Activated CD4-positive, alpha-beta T cell treated with anti-CD3 and anti-CD28 coated beads for 1 hour (primary cell): ENCODE results near the gene FGF14.

ENCODE experiments used
- DNase-seq: peaks from one replicate; pipeline ENCODE4 v3.0.0-alpha.2; 2020

FGF14 gene

DNA sequence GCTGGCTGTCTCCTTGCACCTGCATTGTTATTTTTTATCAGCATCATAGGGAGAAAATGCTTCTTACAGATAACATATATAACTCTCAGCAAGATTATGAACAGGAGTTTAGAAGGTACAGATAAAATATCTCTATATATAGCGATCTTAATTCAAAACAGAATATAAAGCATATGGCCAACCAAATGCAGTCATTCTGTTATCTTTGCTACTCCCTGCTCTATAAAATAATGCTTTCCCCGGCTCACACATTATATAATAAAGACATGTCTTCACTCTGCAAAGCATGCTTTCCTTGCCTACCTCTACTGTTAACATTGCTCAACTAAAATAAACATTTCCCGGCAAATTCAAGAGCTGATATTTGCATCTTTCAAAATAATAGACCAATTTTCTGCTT is 161.7 kb downstream of the FGF14 start:
- no peak for DNase-seq

DNA sequence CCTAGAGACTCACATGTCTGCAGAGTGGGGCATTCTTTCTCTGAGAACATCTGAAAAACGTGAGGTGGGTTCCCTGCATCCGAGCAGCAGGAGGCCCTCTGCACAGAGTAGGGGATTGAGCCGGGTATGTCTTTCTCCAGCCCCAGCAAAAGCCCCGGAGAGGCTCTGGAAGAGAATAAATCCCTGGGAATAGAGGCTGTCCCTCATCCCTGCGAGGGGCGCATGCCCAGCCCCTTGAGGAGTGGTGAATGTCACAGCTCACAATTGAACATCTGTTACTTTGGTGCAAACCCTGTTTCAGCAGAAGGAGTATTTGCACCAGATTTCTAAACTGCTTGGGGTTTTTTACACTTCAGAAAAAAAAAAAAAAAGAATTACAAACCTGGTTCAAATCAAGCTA is 164.6 kb downstream of the FGF14 start:
- DNase-seq, result no peak

DNA sequence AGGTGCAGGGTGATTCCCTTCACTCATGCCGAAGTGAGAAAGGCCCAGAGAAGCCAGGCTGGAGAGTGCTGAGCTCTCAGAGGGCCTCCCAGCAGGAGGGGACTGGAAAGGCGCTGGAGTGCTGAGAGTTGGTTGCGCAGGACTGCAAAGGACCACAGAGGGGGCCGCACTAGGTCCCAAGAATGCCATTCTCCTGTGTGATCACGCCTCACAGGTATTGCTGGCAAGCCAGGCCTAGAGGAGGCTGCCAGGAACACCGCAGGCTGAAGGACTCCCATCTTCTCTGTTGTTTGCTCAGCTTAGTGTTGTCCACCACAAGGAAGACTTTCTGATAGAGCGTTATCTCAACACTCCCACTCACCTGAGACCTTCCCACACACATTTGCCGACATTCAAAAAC is 165.0 kb downstream of the FGF14 start:
- no peak for DNase-seq

DNA sequence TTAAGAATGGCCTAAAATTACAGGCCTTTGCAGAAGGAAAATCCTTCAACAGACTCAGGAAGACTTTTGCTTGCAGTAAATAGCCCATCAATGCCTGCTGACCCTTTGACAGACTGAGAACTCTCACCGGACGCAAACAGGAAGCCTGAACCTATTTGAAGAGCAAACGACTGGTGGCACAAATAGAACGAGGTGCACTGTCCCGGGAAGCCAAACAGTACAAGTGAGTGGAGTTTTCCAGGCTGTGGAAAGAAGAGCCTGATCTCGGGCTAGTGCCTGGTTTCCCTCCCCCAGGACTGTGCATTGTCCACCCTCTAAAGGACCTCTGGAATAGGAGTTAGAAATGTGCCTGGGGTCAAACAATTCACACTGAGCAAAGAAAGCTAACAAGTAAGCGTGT is 165.5 kb downstream of the FGF14 start:
- no peak for DNase-seq

DNA sequence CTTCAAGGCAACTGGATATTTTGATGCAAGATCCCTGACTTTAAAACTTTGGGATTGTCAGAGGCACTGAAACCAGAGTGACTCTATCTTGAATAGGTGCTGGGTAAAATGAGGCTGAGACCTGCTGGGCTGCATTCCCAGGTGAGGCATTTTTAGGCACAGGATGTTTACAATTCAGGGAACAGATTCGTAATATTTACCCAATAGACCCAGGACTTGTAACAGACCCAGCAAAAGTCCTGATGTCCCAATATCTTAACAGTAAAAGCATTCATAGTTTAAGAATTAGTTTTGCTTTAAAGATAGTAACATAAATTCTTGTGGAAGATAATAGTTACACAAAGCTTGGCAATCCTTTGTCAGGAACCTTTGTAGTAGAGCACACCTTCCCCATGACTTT is 166.2 kb downstream of the FGF14 start:
- DNase-seq, result no peak

DNA sequence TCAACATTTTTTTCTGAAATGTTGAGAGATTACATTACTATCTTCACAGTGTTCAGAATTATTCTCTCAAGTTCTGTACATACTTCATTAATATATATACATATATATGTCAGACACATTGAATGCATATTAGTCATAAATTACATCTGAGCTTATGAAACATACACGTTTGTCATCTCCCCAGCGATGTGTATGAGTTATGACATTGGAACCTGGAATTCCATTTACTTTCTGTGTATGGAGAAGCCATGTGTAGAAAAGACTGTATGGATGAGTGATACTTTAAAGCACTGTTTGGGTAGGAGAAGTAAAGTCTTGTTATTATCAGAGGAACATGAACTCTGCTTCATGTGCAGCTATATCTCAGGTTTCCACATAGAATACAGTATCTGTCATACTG is 167.2 kb downstream of the FGF14 start:
- DNase-seq, result no peak

DNA sequence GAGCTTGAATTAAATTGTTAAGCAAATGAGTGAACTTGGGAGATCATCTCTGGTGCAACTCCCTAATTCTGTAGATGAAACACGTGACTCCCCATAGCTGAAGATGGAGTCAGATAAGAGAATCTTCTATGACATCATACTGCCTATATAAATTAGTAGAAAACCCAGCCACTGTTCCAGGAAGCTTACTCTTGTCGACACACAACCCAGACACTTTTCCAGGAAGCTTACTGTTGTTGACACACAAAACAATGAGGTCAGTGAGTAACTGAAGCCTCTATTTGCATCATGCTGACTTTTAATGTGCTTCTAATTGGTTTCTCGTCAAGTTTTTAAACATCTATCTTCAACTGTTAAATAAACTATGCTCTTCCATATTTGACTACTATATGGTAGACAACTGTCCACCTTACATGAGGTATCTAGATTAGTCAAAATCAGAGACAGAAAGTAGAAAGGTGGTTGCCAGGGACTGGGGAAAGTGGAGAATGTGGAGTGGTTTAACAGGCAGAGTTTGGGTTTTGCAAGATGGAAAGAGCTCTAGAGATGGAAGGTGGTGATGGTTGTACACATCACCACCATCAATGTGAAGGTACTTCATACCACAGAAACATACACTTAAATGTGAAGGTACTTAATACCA is 168.2 kb downstream of the FGF14 start:
- no peak for DNase-seq

DNA sequence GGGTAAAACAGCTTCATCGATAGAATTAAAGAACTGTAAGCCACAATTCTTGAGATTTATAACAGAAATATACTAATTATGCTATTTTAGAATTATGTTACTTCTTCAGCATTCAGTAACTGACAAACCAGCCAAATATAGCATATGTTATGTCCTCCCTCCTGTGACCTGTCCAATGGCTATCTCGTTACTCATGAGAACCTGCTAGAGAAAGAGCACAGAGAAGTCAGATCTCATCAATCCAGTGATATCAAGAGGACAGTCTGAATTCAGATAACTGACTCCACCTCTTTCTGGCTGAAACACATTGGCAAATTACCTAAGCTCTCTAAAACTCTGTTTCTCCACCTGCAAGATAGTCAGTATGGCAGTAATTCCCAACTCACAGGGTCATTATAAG is 170.4 kb downstream of the FGF14 start:
- DNase-seq, result no peak

DNA sequence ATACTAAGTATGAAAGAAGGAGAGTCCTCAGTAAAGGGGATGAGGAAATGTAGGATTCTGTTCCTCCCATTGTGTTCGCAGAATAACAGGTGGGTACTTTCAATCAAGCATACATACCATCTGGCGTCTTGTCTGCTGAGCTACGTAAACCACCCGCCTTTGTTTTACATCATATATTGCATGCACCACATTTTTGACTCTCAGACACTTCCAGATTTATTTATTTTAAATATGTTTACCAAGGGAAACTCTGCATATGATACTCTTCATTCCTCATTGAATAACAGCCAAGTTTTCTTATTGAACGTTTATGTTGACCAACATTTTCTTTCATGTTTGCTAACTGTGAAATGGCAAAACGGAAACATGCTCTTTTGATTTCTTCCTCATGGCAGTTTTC is 174.1 kb downstream of the FGF14 start:
- no peak for DNase-seq

DNA sequence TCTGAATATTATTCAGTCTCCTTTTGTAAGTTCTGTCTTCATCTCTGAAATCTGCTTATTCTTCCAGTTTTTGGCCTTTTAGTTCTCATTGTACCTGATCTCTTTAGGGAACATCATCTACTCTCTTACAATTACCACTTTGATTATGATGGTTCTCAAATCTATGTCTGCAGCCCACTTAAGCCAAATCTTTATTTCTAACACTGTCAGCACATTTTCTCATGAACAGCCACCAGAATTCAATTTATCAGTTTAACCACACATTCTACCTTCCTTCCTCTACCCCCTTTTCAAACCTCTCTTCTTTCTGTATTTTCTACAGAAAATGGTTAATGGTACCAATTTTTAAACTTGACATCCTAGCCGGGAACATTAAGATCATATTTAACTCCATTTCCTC is 175.3 kb downstream of the FGF14 start:
- no peak for DNase-seq

DNA sequence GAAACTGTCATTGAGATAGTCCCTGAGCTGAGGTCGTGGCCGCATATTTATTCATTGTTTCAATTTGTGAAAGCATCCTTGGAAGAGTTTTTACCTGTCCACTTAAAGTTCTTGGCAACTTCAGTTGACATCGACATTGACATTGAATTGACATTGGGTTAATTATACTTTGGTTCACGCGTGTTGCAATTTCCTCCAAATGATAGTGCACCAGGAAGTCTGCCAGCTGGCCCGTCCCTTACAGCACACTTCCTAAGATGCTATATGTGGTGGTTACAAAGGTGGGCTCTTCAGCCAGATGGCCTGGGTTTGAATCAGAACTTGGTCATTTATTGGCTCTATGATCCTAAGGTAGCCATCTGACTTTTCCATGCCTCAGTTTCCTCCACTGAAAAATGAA is 176.0 kb downstream of the FGF14 start:
- DNase-seq, result no peak

DNA sequence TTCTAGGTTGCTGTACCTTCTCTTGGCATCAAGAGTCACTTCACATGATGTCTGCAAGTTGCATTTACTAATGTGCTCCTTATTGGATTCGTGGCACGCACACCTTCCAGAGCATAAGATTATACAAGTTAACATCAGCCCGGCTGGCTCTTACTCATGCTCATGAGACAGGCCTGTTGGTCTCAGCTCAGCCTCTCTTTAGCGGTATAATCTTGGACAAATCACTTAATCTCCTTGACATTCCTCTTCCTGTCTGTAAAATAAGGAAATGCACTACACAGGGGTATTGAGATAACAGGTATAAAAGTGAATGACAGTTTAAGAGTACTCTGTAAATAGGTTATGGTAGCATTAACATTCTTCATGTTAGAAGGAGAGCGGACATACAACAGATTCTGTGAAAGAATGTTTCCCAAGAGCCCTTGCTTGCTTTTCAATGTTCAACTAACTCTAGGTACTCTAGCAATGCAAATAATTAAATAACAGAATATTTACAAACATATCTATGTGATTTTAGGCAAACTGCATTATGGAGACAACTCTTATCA is 181.1 kb downstream of the FGF14 start:
- DNase-seq, result no peak

DNA sequence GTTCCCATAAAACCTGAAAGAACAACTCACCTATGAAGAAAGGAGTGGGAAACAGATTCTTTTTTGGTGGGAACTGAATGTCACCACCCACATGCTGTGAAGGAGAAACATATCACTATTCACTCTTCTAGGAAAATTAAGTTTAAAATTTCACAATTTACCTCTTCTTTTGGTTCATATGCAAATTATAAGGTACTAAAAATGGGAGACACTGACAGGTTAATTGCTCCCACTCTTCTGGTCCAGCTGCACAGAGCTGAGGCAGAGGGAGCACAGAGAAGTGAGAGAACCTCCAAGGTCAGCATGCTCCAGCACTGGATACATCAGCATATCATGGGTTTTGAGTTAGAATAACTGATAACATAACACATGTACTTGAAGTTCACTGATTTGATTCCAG is 186.9 kb downstream of the FGF14 start:
- DNase-seq, result no peak

DNA sequence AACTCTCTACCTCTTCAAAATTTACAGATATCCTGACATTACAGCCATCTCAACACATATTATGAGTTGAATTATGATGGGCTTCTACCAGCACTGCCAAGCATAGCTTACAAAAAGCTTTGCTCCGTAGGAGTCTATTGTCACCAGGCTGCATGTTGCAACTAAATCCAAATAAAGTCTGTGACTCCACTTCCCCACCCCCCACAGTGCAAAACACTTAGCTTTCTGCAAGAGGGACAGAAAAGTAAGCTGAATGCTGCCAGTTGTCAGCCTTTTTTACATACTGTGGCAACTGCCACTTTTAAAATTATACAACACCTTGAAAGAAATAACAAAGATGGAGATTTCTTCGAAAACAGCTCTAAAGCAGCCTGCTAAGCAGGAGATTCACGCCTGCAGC is 189.1 kb downstream of the FGF14 start:
- no peak for DNase-seq

DNA sequence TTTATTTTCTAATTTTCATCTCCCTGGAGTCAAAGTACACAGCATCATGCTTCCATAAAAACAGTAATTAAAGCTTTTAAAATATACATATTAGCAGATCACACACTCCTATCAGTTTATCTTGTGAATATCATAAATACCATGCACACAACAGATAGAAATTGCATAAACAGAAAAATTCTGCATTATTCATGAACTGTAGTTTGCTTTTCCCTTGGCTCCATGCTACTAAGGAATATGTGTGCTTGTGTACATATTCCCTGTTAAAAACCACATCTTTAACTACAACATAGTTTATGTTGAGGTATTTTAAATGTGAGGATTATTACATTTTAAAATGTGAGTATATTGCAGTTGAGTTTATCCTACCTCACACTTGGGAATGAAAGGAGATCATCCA is 193.5 kb downstream of the FGF14 start:
- DNase-seq, result no peak

DNA sequence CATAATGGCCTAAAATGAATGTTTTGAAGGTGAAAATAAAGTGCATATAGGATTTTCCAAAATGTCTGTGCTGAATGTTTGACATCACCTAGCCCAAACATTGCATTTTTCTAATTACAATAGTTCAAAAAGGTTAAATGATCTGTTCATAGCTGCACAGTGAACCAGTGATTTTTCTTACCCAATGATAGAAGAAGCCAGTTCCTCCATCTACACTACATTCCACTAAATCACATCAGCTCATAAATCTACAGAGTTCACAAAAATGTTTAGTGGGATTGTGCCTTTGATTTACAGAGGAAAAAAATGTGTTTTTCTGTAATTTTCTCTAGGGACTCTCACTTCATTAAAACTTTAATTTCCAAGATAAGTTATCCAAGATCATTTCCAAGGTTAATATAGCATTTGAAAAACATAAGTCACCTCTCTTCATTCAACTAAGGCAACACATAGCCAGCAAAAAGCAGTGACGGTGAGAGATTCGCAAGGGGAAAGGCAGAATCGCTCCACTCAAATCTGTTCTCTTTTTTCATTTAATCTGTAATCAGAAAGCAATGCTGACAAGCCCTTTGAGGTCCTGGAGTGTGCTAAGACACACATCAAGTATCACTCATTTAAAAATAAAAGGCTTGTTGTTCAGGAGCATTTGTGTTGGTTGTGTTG is 194.0 kb downstream of the FGF14 start:
- DNase-seq, result no peak

DNA sequence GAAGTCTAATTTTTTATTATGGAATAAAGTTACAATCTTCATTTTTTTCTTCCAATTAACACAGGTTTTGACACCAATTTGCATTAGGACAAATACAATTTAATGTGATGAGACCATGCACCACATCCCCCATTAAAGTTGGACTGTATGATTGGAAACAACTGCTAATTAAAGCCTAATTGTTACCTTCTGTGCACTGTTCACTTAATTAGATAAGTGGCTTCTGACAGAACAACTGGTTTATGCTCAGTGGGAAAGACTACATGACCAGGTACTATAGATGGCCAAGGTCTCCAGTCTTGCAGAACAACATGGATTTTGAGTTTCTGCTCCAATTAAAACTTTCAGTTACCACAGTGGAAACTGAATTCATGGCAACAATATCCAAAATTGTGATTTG is 198.1 kb downstream of the FGF14 start:
- no peak for DNase-seq

DNA sequence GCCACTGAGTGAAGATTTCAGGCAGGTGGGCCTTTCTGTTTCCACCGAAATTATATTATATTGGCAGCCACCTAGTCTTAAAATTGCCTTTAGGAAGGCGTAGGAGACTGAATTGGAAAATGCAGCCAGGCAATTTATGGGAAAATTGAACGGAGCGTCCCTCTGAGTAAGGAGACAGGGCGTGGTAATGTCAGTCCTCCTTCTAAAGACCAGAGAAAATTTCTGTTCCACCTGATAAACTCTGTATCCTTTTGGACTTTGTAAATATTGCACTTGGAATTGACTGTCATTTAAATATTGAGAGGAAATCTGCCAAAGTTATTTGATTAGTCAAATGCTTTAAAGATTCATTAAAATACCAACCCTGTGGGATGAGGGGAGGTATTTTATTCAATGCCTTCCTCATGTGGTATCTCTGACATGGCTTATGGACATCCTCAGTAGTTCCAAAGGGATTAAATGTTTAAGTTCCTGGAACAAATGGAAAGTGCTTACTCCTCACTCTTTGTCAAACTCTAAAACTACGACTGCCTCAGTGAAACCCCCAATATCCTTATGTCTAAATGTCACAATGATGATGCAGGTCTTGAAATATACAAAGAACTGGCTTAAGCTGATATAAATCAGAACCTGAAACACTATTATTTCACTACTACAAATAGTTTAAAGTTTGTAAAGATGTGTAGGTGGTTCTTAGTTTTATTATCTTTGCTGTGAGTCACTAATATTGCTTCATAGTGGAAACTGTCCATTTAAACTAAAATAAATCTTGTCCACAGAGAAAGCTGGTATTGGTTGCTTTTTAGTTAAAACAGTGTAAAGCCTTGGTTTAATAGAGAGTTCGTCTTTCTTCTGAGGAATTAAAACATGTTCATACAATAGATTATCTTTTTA is 203.2 kb downstream of the FGF14 start:
- DNase-seq, result no peak

DNA sequence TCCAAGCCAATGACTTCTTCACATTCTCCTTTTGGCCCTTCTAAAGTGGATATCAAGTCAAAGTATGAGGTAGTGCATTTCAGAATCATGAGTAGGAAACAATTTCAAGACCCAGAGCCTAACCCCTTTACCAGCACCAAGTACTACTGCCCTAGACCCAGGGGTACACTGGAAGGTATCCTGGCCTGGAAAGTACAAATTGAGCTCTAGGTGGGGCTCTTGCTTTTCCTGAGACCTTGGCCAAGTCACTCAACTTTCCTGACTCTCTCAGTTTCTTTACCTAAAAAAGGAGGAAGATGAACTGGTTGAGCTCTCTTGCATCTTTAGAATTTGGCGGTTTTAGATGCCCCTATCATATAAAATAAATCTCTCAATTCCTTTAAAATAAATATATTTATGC is 204.7 kb downstream of the FGF14 start:
- DNase-seq, result no peak

DNA sequence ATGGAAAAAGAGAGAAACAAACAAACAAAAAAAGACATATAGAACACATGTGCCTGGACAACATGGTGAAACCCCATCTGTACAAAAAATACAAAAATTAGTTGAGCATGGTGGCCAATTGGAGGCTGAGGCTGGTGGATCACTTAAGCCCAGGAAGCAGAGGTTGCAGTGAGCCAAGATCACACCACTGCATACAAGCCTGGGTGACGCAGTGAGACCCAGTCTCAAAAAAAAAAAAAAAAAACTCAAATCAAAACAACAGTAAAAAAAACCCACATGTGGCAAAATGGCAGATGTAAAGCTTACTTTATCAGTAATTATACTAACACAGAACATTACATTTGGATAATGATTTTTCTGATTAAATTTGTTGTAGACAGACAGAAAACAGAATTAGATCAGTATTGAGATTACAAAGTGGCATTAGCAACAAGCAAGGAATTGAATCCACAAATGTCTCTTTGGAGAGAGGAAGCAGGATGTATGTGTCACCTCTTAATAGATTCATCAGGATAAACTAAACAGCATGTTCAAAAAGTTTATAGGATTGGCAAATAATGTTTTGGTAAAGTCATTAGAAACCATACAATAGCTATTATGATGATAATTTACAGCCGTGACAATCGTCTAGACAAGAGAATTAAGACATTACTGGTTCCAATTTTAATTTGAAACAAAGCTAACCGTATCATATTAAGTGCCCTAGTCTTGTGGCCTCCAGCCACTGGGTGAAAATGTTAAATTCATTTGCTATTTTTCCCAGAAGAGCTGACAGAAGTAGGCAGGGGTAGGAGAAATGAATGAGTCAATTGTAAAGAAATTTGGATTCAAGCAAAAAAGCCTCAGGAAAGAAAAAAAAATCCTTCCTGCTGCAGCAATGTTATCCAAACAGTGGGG is 206.0 kb downstream of the FGF14 start:
- DNase-seq, result no peak

DNA sequence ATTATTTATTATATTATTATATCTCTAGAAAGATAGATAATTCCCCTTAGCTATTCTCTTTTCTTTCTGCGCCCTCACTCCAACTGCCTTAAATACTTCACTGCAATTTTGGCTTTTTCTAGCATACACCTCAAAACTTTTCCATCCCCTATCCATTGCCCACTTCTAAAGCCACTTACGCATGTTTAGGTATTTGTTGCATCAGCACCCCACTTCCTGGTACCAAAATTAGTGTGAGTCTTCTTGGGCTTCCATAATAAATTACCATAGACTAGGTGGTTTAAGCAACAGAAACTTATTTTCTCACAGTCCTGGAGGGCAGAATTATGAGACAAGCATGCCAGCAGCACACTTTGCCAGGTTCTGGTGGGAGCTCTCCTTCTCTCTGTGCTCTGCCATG is 209.0 kb downstream of the FGF14 start:
- no peak for DNase-seq

DNA sequence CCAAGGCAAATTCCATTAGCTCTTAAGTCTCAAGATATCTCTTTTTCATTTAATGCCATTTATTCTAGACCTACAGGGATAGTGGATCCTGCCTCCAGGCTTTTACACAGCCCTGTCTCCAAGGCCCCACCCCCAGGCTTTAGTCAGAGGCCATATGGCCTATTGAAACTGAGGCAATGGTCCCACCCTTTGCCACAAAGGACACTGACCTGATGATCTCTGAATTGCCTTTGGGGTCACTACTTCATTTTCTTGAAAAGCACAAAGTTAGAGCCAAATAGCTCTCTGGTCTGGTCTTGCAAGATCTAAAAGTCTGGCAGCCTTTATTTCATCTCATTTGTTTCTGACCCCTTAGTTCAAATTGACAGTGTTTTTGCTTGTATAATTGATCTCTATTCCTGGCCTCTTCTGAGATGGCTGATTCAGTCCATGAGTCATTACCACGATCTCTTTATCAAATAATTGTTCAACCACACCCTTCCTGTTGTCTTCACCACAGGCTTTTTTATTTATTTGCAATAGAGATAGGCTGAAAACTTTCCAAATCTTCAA is 209.8 kb downstream of the FGF14 start:
- no peak for DNase-seq

DNA sequence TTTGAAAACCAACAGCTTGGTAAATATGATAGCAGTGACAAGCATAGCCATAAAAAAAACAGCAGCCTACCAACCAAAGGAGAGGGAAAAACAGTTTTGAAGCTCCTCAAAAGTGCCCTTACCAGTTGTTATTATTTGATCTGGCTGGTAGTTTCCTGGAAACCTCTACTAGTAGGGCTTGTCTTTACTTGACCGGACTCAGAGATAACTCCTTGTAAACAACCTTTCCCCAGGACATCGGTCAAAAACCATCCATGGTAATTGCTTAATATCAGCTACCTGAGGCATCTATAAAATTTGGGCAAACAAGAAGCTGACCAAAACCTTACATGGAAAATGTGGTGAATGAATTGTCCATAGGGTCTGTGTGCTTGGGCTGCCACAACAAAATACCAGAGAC is 210.9 kb downstream of the FGF14 start:
- no peak for DNase-seq
